Activated T-cell treated with anti-CD3 and anti-CD28 coated beads, Interleukin-2, amount 50 U/mL, for 48 hours (primary cell): ENCODE data around the gene MYO9B.

ENCODE experiments used
- DNase-seq, 2 experiments: peaks; one replicate each; pipeline ENCODE4 v3.0.0-alpha.2; 2020

Gene MYO9B

DNA sequence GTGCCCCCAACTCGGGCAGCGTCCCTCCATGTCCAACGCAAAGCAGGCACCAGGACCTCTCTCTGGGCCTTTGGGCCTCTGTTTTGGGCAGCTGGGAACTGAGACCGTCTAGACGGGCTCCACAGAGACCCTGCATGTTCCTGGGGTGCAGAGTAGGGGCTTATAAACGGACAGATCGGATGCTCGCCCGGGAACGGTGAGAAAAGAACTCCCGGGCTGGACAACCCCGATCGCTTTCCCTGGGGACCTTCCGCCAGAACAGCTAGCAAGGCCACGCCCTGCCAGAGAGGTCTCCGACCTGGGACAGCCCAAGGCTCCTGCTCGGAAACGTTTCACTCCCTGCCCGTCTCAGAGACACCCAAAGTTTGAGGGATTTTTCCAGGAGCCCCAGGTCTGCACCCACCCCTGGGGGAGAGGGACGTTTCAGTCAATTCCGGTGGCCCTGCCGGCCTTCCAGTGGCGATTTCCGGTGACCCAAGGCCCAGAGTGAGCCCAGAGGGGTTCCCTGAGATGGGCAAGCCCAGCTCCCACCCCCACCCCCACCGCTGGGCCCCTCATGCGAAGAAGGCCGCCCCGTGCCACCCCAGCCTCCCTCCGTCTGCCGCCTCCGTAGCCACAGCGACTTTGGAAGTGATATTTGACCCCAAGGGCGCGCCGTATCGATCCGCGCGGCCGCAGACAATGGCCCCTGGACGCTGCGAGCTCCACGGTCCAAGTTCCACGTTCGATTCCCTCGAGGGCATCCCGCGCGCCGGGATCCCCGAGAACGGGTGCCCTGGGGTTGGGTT is 168.4 kb downstream of the MYO9B start:
- DNase-seq = no peak

DNA sequence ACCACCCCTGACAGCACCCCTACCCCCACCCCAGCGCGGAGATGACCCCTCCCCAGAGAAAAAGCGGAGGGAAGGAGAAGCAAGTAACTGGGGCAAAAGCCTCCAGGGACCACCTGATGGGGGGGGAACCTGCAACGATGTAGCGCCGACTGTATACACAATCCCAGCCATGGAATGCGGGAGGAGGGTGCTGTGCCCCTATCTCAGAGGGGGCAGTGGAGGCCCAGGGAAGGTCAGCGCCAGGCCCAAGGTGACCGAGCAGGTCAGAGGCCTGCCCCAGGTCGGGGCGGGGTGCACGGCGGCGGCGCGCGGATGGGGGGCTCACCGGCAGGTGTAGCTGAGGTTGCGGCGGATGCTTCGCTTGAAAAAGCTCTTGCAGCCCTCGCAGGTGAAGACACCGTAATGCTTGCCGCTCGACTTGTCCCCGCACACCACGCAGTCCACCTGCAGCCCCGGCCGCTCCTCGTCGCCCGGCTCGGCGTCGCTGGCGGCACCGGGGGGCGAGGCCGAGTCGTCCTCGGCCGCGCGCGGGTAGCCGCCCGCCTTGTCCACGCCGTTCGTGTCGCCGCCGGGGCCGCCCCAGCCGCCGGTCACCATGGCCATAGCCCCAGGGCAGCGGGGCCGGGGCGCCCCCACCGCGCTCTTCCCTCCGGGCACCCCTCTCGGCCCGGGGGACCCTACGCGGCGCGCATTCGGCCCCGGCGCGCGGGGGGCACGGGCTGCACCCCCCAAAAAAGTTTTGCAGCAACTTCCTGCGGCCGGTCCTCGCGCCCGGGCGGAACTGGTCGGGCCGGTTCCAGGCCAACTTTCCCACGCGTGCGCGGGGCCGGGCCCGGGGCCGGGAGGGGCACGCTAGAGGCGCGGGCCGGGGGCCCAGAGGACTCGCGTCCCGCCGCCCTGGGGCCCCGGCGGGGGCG is 169.3 kb downstream of the MYO9B start:
- DNase-seq = no peak

DNA sequence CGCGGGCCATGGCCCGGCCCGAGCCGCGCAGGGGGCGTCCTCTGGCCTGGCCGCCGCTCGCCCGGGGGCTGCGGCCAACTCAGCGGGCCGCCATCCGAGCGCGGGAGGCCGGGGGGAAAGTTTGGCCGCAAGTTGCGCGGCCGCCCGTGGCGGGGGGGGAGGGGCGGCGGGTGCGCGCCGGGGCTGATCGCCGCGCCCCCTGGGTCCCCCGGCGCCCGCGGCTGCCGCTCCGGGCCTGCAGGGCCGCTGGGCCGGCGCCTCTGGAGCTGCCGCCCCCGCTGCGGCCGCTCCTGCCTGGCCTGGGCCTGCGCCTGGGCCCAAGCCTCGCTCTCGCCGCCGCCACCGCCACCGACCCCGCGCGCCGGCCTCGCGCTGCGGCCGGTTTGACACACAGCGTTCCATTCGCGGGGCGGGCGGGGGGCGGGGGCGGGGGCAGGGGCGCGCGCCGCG is 170.0 kb downstream of the MYO9B start, which contains the start of gene NR2F6:
Gene NR2F6 (minus strand): TSS at position 385 of the 450 bp plus-strand sequence. CDS start 699 bp downstream, outside the sequence.
- no peak for DNase-seq

DNA sequence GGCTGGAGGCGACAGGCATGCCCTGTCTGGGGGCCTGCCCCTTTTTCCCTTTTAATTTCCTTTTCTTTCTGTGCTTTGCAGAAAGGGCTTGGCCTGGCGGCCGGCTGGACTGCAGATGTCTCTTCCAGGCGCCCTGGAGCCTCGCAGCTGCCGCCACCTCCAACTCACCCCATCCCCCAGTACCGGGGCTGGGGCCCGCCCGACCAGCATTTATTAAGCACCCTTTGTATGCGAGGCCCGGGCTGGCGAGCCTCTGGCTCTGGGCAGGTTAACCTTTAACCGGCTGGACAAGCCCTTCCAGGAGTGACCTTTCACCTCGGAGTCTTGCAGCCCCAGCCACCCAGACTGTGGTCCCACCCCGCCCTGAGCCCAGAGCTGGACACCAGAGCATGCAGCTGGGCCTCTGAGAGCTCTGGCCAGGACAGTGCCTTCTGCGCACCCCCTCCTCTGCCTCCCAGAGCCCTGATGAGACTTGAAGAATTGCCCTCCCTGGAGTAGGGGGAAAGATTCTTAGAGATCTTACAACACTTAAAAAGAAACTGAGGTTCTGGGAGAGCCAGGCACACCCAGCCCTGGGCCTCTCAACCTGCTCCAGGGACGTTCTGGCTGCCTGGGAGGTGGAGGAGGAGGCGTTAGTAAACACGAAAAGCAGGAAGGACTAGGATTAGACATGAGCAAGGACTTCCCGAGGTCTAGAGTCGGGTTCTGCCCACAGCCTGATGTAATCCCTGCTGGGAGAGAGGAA is 171.3 kb downstream of the MYO9B start:
- DNase-seq = no peak

DNA sequence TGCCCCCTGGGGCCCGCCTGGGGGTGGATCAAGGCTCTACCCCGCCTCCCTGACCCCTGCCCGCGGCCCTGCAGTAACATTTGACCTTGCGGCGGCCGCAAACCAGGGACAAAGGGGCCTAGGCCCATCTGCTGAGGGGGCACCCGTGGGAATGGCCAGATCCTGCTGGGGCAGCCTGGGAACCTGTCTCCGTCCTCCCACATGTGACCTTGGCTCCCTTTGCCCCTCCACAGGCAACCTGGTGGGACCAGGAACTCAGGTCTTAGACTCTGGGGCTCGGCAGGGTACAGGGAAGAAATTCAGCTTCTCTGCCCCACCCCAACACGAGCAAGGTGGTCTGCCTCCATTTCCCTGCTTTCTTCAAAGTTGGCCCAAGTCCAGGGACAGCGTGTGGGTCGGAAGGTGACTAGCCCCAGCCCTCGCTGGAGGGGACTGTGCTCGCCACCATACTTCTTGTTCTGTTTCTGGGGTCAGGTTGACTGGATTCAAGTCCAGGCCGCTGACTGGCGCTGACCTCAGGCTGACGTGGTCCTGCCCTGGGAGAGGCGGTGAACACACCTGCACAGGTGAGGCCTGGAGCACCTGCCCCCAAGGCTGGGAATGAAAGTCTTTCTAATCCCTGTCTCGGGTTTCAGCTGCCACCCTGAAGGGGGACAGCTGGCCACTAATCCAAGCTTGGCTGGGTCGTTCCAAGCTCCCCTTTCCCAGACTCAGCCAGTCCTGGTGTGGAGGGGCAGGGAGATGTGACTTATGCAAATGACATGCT is 172.6 kb downstream of the MYO9B start:
- no peak for DNase-seq

DNA sequence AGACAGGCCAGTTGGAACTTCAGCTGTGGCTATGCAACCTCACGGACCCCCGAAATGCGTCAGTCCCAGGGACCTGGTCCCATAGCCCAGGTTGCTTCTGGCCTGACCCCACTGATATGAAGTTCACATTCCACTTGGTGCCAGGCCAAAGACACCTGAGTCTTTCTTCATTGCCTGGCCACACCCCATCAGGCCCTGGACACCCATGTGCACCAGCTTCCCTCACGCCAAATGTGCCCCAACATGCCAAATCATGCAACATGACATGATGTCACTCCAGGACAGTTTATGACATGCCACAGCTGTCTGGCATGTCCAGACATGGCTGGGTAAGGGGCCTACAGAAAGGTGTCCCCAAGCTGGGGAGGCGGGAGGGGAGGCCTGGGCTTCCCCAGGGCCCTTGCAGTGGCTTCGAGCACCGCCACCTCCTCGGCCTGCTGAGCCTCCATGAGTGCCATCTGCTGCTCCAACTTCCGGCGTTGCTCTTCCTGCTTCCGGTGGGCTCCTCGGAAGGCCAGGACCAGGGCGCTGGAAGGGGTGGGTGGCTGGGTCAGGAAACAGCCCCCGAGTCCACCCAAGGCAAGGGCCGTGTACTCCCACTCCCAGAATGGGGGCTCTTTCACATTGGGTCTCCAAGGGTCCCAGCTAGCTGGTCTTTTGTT is 174.4 kb downstream of the MYO9B start:
- no peak for DNase-seq

DNA sequence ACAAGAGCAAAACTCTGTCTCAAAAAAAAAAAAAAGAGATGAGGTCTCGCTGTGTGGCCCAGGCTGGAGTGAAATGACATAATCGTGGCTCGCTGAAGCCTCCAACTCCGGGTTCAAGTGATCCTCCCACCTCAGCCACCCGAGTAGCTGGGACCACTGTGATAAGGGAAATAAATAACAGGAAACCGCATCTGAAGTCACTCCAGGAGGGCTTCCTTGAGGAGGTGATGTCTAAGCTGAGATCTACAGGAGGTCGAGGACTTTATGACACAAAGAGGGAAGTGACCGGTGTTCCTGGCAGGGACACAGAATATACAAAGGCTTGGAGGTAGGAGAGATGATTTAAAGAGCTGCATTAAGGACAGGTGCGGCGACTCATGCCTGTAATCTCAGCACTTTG is 179.1 kb downstream of the MYO9B start:
- no peak for DNase-seq

DNA sequence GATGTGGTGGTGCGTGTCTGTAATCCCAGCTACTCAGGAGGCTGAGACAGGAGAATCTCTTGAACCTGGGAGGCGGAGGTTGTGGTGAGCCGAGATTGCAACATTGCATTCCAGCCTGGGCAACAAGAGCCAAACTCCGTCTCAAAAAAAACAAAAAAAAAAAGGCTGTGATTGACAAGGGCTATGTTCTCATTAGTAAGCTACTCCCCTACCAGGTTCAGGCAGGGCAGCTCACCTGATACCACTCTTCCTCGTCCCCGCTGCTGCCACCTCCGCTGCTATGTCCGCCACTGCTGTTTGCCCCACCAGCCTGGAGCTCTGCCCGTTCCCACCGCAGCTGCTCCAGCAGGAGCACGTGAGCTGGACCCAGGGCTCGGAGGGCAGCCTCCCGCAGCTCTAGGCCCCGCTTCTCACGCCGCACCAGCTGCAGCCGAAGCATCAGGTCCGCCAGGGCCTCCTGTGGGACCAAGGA is 179.6 kb downstream of the MYO9B start:
- no peak for DNase-seq

DNA sequence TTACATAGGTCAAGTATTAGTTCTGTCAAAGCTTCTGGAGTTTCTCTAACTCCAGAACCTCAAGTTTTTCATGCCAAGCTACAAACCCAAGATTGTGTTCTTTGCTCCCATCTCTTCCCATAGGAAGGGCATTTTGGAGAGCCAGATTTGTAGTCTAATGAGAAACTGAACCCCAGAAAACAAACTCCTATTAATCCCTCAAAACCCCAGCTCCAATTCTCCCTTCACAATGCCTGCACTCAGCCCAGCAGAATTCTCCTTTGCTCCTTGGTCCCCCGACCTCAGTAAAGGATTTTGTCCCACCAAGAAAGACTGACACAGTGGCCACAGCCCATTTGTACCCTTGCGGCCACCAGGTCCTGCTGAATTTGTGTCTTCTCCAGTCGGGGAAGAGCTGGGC is 180.6 kb downstream of the MYO9B start:
- no peak for DNase-seq

DNA sequence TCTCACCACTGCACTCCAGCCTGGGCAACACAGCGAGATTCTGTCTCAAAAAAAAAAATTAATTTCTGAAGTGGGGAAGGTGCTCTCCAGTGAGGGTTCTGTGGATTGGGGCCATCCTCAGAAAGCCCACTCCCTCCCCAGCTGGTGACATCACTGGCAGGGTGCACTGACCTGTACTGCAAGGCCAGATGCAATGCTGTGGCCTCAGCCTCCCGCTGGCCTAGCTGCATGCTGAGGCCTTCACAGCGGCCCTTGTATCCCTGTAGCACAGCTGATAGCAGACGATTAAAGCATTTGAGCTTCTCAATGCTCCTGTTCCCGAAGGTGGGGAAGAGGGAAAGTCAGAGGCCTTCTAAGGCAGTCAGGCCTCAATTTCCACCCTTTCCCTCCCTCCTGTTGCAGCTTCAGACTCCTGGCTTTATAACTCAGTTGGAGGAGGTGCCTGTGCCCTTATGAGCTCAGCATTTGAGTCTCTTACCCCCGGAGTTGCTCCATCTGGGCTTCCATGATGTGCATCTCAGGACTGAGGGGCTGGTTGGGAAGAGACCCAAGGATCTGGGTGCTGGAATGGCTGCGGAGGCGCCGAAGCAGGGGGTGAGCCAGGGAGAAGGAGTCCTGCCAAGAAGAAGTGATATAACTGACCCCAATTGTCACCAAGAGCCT is 183.7 kb downstream of the MYO9B start:
- DNase-seq = no peak

DNA sequence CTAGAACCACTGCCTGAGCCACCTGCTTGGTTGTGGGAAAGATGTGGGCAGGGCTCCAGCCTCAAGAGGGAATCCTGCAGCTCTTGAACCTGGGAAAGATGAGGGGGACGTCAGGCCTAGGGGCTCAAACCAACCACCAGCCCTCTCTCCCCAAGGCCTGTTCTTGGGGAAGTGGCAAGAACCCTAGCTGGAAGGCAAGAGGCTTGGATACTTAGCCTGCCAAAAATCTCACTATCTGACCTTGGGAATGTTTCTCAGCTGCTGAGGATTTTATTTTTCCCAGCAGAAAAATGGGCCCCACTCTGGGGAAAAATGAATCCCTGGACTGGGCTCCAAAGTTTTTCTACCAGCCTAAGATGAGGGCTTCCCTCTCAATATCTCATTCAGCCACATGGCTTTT is 184.4 kb downstream of the MYO9B start:
- no peak for DNase-seq

DNA sequence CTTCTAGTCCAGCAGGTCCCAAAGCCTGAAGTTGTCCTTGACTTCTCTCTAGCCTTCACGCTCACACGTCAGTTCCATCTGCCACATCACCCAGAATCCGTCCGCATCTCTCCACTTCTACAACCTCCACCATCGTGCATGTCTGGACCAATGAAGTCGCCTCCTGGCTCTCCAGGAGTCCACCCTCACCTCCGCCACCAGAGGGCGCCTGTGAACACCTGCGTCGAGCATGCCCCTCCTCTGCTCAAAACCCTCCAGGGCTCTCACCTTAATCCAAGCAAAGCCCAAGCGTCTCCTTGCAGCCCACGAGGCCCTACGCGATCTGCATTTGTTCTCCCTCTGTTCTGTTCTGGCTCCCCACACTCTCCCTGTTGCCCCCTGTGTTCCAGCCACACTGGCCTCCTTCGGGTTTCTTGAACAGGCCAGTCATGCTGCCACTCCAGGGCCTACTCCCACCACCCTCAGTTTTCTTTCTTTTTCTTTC is 185.3 kb downstream of the MYO9B start:
- peak; percentile 94 to 95 for DNase-seq

DNA sequence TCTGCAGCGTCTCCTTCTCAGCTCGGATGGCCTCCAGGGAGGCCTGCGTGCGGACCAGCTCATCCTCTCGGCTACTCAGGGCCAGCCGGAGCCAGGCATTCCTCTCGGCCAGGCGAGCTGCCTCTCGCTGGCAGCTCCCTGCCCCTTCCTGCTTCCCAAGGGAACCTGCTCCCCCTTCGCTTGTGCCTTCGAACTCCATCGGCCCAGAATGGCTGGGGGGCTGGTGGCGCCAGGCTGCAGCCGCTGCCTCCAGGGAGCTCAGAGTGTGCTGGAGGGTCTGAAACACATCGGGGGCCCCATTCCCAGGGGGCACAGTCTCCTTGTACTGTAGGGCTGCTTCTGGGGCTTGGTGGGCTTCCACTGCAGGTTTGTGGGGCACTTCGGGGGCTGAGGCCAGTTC is 187.0 kb downstream of the MYO9B start:
- no peak for DNase-seq
